OCI-LY3 (cell line): Measurements from ENCODE around the gene EGFLAM.

ENCODE experiments used
- EZH2phosphoT487 ChIP-seq: fragments of 200-600 bp; shearing (Covaris generic); IDR thresholded peaks from 2 replicates; pipeline ENCODE4 v1.6.1; 2018; ENCODE audit warnings: antibody characterized with exemption, mixed run types, low read depth
- TF ChIP-seq, protein P1 (sequence below): fragments of 200-600, 300-600 bp; sonication (generic); IDR thresholded peaks from 2 replicates; pipeline ENCODE4 v1.5.1; 2014; ENCODE audit warnings: antibody characterized with exemption, low read length, low read depth

DNA sequence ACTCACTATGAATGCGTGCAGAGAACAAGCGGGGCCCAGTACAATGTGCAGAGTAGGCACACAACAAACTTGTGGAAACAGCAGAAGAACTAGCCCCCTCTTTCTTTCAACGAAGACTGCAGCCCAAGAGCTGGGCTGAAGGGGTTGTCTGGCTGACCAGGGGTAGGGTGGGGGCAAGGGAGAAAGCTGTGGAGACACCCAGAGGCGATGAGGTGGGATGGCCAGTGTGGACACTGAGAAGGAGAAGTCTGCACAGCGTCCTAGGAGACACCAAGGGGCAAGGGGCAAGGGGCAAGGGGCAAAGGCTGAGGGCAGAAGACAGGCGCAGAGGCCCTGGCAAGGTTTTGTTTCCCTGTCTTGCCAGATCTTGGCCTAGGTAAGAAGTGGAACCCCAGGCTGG lies 235.8 kb downstream of the EGFLAM start:
- TF ChIP-seq, protein P1, sequence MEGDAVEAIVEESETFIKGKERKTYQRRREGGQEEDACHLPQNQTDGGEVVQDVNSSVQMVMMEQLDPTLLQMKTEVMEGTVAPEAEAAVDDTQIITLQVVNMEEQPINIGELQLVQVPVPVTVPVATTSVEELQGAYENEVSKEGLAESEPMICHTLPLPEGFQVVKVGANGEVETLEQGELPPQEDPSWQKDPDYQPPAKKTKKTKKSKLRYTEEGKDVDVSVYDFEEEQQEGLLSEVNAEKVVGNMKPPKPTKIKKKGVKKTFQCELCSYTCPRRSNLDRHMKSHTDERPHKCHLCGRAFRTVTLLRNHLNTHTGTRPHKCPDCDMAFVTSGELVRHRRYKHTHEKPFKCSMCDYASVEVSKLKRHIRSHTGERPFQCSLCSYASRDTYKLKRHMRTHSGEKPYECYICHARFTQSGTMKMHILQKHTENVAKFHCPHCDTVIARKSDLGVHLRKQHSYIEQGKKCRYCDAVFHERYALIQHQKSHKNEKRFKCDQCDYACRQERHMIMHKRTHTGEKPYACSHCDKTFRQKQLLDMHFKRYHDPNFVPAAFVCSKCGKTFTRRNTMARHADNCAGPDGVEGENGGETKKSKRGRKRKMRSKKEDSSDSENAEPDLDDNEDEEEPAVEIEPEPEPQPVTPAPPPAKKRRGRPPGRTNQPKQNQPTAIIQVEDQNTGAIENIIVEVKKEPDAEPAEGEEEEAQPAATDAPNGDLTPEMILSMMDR: no peak
- TF ChIP-seq EZH2phosphoT487: no peak
